HG02571 (cell line): Measurements from ENCODE around the gene ANKRD7.
"Not testable (repeated sequence)": the region's sequence is repeated elsewhere in the genome, so short reads cannot be mapped to it uniquely, and the experiment has no call there.

Experiments
- ATAC-seq: cut with Tn5 transposase; IDR thresholded peaks from one replicate; pipeline ENCODE4 v1.9.1; 2021; ENCODE audit warnings: mild to moderate bottlenecking, moderate library complexity; ENCODE audit not compliant: unreplicated experiment

ANKRD7 gene

DNA sequence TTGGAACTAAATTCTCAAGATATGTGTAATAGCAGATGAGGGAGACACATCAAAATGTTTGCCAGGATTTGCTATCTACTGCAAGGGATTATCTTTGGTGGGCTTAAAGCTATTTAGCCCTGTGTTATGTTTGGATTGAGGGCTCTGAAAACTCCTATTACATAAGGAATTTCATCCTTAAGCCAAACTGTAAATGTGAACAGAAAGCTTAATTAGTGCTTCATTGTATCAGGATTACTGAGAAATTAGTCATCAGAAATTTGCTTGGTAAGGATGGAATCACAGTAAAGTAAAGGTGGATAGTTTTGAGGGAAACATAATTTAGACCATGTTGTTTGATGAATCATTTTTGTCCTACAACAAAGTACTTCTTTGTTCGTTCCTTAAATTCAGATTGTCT lies 8.3 kb downstream of the ANKRD7 start:
- no peak for ATAC-seq

DNA sequence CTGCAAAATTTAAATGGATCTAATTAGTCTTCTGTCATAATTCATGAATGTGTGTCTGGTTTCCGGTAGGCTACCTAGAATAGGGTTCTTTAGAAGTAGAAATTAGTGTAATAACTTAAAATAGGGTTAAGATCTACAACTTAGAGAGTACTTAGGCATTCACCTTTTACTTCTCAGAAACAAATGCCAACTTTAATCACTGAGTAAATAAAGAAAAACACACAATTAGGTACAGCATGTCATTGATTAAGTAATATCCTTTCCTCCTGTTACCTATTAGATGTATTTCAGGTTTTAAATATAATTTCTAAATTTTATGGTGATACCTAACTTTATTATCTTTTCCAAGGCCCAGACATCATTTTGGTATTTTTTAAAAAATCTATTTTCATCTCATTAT lies 9.3 kb downstream of the ANKRD7 start:
- no peak for ATAC-seq

DNA sequence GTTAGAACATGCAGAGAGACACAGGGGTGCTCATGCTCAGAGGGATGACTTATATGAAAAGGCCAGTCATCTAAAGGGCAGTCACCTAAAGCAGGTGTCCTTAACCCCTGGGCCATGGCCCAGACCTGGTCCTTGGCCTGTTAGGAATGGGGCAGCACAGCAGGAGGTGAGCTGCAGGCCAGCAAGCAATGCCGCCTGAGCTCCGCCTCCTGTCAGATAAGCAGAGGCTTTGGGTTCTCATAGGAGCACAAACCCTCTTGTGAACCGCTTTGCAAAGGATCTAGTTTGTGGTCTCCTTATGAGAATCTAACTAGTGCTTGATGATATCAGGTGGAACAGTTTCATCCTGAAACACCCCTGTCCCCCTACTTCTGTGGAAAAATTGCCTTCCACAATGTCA lies 14.5 kb downstream of the ANKRD7 start:
- ATAC-seq, result no peak

DNA sequence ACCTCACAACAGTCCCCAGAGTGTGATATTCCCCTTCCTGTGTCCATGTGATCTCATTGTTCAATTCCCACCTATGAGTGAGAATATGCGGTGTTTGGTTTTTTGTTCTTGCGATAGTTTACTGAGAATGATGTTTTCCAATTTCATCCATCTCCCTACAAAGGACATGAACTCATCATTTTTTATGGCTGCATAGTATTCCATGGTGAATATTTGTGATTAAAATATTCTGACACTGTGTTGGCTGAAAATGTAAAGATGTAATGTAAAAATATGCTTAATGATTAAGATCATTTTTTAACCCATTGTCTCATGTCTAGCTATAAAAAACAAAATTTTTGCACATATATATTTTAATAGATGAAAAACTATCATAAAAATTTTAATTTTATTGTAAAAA lies 15.8 kb downstream of the ANKRD7 start:
- ATAC-seq, result not testable (repeated sequence)

DNA sequence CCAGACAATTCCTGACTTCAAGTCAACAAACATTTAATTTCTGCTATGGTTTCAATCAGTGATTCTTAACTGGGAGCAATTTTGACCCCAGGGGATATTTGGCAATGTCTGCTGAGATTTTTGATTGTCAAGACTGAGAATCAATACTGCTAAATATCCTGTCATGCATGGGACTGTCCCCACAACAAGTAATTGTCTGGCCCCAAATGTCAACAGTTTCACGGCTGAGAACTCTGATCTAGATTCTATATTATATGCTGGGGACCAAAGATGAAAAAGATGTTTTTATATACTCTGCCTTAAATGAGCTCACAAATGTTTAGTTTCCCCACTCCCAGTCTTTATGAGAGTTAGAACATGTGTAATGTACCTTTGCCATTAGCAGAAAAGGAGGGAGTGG lies 19.2 kb downstream of the ANKRD7 start:
- no peak for ATAC-seq

DNA sequence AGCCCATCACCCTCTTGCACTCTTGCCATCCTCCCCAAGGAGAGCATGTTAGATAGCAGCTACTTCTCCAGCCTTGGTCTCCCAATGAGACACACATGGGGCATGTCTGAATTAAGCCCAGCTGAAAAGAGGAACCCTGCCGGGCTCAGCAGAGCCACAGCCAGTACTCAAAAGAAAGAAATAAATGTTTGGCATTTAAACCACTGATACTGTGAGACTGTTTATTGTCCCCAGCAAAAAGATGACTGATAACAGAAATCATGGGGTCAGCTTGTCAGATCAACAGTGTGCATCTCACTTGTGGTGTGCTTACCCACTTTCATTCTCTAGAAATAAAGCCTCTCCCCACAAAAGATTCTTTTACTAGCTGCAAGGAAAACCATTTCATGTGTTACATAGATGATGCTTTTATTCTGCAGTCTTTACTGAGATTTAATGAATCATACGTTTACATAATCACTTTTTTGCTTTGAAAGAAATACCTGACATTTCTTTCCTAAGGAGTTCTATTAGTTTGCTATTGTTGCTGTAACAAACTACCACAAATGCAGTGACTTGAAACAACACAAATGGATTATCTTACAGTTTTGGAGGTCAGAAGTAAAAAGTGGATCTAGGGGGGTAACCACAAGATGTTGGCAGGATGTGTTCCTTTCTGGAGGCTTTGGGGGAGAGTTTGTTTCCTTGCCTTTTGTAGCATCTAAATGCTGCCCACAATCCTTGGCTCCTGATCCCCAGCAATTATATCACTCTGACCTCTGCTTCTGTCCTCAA lies 20.9 kb downstream of the ANKRD7 start:
- no peak for ATAC-seq

DNA sequence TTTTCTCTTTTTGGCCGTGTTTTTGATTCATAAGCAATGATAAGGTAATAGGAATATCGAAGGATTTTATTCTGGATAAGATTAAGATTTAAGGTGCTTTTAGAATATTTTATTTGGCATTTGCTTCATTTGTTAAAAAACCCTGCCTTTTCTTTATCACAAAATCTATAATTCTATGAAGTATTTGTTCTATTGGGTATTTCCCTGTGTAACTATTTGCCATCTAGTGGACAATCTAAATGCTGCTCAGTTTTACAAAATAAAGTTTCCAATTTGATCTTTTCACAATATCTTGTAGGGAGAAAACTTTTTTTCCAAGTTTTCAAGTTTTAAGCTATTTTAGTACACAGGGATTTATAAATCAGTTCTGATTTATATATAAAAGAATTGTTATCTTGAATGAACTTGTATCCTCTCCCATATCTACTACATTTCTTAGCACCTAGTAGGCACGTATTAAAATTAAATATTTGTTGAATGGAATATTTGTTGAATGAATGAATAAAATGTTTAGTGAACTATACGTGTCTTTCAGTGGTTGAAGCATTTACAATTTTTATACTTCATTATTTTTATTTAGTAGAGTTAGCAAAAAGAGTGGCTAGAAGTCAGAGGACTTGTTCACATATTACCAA lies 26.5 kb downstream of the ANKRD7 start:
- no peak for ATAC-seq

DNA sequence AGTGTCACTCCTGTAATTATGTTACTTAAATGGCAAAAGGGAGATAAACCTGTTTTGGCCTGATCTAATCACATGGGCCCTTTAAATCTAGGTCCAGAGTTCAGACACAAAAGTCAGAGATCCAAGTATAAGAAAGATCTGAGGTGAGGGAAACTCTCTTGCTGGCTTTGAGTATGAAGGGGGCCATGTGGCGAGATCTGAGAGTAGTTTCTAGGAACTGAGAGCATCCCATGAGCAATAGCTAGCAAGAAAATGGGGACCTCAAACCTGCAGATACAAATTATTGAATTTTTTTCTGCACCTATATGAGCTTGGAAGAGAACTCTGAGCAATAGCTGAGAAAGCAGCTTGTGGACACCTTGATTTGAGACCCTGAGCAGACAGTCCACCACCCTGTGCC lies 27.6 kb downstream of the ANKRD7 start:
- no peak for ATAC-seq

DNA sequence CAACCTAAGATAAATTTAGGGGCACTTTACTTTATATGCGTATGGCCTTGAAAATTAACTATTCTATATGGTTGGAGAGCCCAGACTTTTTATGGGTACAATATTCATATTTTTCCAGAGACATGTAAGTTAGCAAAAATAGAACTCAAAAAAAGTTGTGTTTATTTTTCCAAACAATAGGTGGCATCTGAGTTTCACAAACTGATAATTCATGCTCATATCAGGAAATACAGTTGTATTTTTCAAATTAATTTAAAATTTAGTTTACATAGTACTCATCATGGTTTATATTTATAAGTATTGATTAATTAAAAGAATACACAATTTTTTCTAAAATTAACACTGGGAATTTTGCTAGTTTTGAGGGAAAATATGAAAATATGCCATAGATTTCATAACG lies 34.6 kb downstream of the ANKRD7 start:
- no peak for ATAC-seq

DNA sequence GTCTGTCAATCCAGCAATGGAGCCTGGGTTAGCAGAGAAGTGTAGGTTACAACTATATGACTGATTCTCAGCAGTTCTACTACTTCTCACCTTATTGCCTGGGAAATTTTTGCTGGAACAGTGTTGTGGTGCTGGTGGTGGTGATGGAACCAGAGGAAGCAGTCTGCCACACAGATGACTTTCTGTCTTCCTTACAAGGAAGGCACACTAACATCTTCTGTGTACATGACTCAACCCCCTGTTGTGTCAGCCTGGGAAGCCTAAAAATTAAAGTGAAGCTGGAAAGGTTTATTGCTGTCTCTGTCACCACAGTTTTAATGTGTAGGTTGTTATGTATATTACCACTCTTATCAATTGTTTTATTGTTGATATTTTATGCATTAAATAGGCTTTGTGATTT lies 40.3 kb downstream of the ANKRD7 start:
- no peak for ATAC-seq

DNA sequence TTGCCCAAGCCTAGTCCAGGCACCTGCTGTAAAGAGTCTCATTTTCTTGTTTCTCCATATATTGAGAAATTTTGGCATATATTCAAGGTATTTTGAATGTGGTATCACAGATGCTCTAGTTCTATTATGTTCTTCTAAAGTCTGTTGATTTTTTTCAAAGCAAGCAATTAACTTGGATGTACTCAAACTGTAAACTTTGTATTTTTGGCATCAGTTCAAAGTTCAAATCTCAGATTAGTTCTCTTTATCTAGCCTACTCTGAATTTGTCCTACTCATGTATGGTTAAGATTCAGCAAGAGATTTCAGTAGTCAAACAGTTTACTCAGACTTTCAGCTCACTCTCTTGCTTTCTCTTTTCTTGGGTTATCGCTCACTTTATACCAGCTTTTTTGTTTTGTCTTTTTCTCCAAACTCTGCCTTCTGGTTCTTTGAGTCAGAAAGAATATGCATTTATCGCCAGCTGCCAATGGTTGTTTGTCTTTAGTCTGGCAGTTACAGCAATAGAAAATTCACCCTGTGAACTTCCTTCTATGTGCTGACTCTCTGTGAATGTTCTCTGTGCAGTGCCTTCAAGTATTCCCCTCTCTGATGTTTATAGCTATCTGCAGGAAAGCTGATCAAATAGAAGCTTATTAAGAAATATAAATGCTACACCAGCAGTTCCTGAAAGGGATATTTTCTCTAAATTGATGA lies 56.0 kb downstream of the ANKRD7 start:
- no peak for ATAC-seq

DNA sequence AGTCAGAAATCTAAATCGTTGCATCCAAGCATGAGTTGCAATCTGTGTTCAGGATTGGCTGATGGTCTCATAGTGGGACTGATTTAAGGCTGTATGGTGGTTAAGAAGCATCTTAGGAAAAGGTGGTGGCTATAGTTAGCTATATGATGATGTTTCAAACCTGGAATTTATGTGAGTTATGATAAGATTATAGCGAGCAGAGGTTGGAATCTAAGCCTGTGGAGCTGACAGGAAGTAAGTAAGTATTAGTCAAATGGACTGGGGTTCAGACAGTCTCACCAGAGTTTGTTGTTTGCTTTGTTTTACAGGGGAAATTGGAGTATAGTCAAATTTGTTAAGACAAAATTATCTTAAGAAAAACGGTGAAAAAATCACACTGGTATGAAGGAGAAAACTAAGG lies 56.7 kb downstream of the ANKRD7 start:
- ATAC-seq, result no peak

DNA sequence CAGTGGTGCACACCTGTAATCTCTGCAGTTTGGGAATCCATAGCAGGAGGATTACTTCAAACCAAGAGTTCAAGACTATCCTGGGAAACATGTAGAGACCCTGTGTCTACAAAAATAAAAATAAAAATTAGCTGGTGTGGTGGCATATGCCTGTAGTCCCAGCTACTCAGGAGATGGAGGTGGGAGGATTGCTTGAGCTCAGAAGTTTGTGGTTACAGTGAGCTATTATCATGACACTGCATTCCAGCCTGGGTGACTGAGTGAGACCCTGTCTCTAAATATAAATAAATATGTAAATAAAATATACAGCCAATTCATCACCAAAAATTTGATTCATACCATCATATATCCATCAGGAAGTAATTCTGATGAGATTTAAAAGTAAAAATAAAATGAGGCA lies 60.9 kb downstream of the ANKRD7 start:
- no peak for ATAC-seq

DNA sequence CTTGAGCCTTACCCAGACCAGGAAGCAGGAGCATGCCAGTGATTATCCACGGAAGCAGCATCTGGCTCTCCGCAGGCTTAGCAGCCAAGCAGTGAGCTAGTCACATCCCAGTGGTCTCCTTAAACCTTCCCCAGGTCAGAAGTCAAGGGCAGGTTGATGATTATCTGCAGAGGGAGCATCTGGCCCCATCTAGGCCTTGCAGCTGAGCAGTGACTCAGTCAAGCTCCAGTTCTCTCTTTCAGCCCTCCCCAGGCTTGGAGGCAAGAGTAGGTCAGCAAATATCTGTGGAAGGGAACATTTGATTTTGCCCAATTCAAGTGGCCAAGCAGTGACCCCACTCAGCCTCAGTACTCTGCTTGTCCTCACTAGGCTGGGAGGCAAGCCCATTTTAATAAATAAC lies 61.6 kb downstream of the ANKRD7 start:
- ATAC-seq, result no peak

DNA sequence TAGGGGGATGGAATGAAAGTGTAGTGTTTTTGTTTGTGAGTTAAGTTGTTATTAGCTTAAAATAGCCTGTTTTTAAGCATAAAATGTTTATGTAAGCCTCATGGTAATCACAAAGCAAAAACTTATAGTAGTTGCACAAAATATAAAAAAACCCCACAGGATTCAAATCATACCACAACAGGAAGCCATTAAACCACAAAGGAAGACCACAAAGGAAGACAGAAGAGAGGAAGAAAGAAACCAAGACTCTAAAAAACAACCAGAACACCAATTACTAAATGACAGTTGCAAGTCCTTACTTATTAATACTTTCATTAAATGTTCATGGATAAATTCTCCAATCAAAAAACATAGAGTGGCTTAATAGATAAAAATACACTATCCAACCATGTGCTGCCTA lies 63.6 kb downstream of the ANKRD7 start:
- peak; percentile 80 for ATAC-seq

DNA sequence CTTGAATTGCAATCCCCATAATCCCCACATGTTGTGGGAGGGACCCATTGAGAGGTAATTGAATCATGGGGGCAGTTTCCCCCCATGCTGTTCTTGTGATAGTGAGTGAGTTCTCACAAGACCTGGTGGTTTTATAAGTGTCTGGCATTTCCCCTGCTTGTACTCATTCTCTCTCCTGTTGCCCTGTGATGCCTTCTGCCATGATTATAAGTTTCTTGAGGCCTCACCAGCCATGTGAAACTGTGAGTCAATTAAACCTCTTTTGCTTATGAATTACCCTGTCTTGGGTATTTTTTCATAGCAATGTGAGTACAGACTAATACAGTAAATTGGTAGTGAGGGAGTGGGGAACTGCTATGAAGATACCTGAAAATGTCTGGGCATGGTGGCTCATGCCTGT lies 65.0 kb downstream of the ANKRD7 start:
- ATAC-seq, result no peak
